Activated T-cell treated with anti-CD3 and anti-CD28 coated beads, Interleukin-2, amount 50 U/mL, for 4 hours (primary cell): ENCODE data around the gene CRYBA1. TPM values are rescaled to one million over a fixed set of nuclear protein-coding genes. Genes with fewer than 3 reads are reported as not detected.
A peak's percentile ranks its signal among the peaks of the same experiment; 100 is the strongest.

Source experiments
- ATAC-seq, 2 donors: fragments of 200-7000 bp; cut with Tn5 transposase; one replicate each; pipeline ENCODE4 v1.10.0; 2021
- DNase-seq: peaks from one replicate; pipeline ENCODE4 v3.0.0-alpha.2; 2020
- H3K27me3 Mint-ChIP-seq: one replicate; pipeline ENCODE4 v1.8.0; 2021; ENCODE audit warnings: low read depth, mixed read lengths
- H3K36me3 Mint-ChIP-seq: one replicate; pipeline ENCODE4 v1.8.0; 2022; ENCODE audit warnings: mixed read lengths; ENCODE audit not compliant: insufficient read depth
- H3K4me1 Mint-ChIP-seq: one replicate; pipeline ENCODE4 v1.8.0; 2021; ENCODE audit warnings: low read depth, mixed read lengths
- H3K4me3 Mint-ChIP-seq: one replicate; pipeline ENCODE4 v1.8.0; 2021; ENCODE audit warnings: mild to moderate bottlenecking, moderate library complexity, mixed read lengths
- H3K9me3 Mint-ChIP-seq: one replicate; pipeline ENCODE4 v1.8.0; 2021; ENCODE audit warnings: mixed read lengths
- total RNA-seq, 3 donors: library from RNA; stranded (reverse); gene quantifications; one replicate each; pipeline ENCODE4 v1.2.1, GENCODE V29; 2021

CRYBA1 gene
- total RNA-seq, 3 donors from 2014 or later = not detected

GRCh38 chr17:29283496-29283895 lies 36.8 kb downstream of the CRYBA1 start:
- H3K36me3 Mint-ChIP-seq = peaks cover 62% of the 10 kb centered on the region
- peaks cover 11% of the 10 kb centered on the region for H3K9me3 Mint-ChIP-seq
- peak overlapping the region; percentile 13 for H3K4me3 Mint-ChIP-seq
- DNase-seq (no peak), ATAC-seq (peak in 1 of 2 donors; percentile 36)
- peaks cover 68% of the 10 kb centered on the region for H3K4me1 Mint-ChIP-seq
- H3K27me3 Mint-ChIP-seq = no peaks in the 10 kb centered on the region

GRCh38 chr17:29283961-29284360 lies 37.3 kb downstream of the CRYBA1 start:
- Mint-ChIP-seq H3K36me3 (peaks cover 62% of the 10 kb centered on the region), H3K27me3 (no peaks in the 10 kb centered on the region), H3K4me3 (peak overlapping the region; percentile 13), H3K4me1 (peaks cover 69% of the 10 kb centered on the region), H3K9me3 (peaks cover 7% of the 10 kb centered on the region)
- no peak for ATAC-seq
- no peak for DNase-seq

- Mint-ChIP-seq H3K9me3 (no peaks in the 10 kb centered on the region), H3K27me3 (no peaks in the 10 kb centered on the region), H3K36me3 (peaks cover 43% of the 10 kb centered on the region), H3K4me1 (peaks cover 61% of the 10 kb centered on the region), H3K4me3 (peak overlapping the region; percentile 74)
- DNase-seq (no peak), ATAC-seq (no peak)
Measured at GRCh38 chr17:29289852-29290251, 43.2 kb downstream of the CRYBA1 start.

GRCh38 chr17:29291163-29291752 lies 44.6 kb downstream of the CRYBA1 start:
- no peak for DNase-seq
- peaks cover 38% of the 10 kb centered on the region for H3K36me3 Mint-ChIP-seq
- H3K4me1 Mint-ChIP-seq = peaks cover 56% of the 10 kb centered on the region

GRCh38 chr17:29292071-29292991 lies 45.7 kb downstream of the CRYBA1 start:
- Mint-ChIP-seq H3K27me3 (no peaks in the 10 kb centered on the region), H3K4me1 (peaks cover 46% of the 10 kb centered on the region), H3K9me3 (no peaks in the 10 kb centered on the region), H3K4me3 (peak overlapping the region; percentile 100), H3K36me3 (peaks cover 27% of the 10 kb centered on the region)
- DNase-seq (peak; percentile 49), ATAC-seq (peak; percentile 1 to 2)

More at GRCh38 chr17:29291163-29291752, 44.6 kb downstream of the CRYBA1 start:
- H3K4me3 Mint-ChIP-seq = peak overlapping the region; percentile 92
- H3K27me3 Mint-ChIP-seq = no peaks in the 10 kb centered on the region
- no peaks in the 10 kb centered on the region for H3K9me3 Mint-ChIP-seq
- no peak for ATAC-seq

GRCh38 chr17:29292992-29293889 lies 46.6 kb downstream of the CRYBA1 start:
- ATAC-seq (peak; percentile 21 to 29), DNase-seq (peak; percentile 47)
- Mint-ChIP-seq H3K4me1 (peaks cover 37% of the 10 kb centered on the region), H3K4me3 (peak overlapping the region; percentile 100), H3K36me3 (peaks cover 21% of the 10 kb centered on the region), H3K27me3 (no peaks in the 10 kb centered on the region), H3K9me3 (no peaks in the 10 kb centered on the region)

GRCh38 chr17:29293890-29294579 lies 47.4 kb downstream of the CRYBA1 start, which contains the start of gene NUFIP2:
TSS of gene NUFIP2 (minus strand) at chr17:29294148. CDS start at chr17:29294059, 89 bp downstream.
- DNase-seq = peak; percentile 97
- H3K9me3 Mint-ChIP-seq = no peaks in the 10 kb centered on the region
- peak within 1 kb of the TSS; percentile 100 for H3K4me3 Mint-ChIP-seq
- ATAC-seq = peak; percentile 91 to 93
- peaks cover 30% of the 10 kb centered on the region for H3K4me1 Mint-ChIP-seq
- H3K27me3 Mint-ChIP-seq = no peaks in the 10 kb centered on the region
- peaks cover 17% of the 10 kb centered on the region for H3K36me3 Mint-ChIP-seq

GRCh38 chr17:29294580-29294900 lies 47.9 kb downstream of the CRYBA1 start:
- DNase-seq (no peak), ATAC-seq (no peak)
- no peaks in the 10 kb centered on the region for H3K9me3 Mint-ChIP-seq
- H3K4me3 Mint-ChIP-seq = peak overlapping the region; percentile 100
- peaks cover 25% of the 10 kb centered on the region for H3K4me1 Mint-ChIP-seq
- H3K27me3 Mint-ChIP-seq = no peaks in the 10 kb centered on the region
- H3K36me3 Mint-ChIP-seq = peaks cover 15% of the 10 kb centered on the region

- Mint-ChIP-seq H3K9me3 (no peaks in the 10 kb centered on the region), H3K4me3 (peak overlapping the region; percentile 63), H3K36me3 (peaks cover 13% of the 10 kb centered on the region), H3K27me3 (no peaks in the 10 kb centered on the region), H3K4me1 (peaks cover 18% of the 10 kb centered on the region)
- ATAC-seq = no peak
- no peak for DNase-seq
Measured at GRCh38 chr17:29295420-29295819, 48.8 kb downstream of the CRYBA1 start.

- no peaks in the 10 kb centered on the region for H3K36me3 Mint-ChIP-seq
- H3K4me1 Mint-ChIP-seq = peaks cover 8% of the 10 kb centered on the region
- DNase-seq (no peak), ATAC-seq (no peak)
- no peaks in the 10 kb centered on the region for H3K9me3 Mint-ChIP-seq
- no peaks in the 10 kb centered on the region for H3K27me3 Mint-ChIP-seq
- no peak overlapping the region for H3K4me3 Mint-ChIP-seq
Measured at GRCh38 chr17:29299031-29299430, 52.4 kb downstream of the CRYBA1 start.

GRCh38 chr17:29303386-29303785 lies 56.7 kb downstream of the CRYBA1 start:
- ATAC-seq (no peak), DNase-seq (no peak)
- Mint-ChIP-seq H3K36me3 (no peaks in the 10 kb centered on the region), H3K4me1 (peaks cover 3% of the 10 kb centered on the region), H3K27me3 (no peaks in the 10 kb centered on the region), H3K9me3 (no peaks in the 10 kb centered on the region), H3K4me3 (no peak overlapping the region)
